Endothelial cell of umbilical vein (primary cell): ENCODE measurements around the gene SLC30A4. TPM values are rescaled to one million over a fixed set of nuclear protein-coding genes. Genes with fewer than 3 reads are reported as not detected.

Source experiments
- BruUV-seq: library from RNA; stranded (reverse); fragments of 400-500 nt; replicated peaks from 2 replicates; lab custom pipeline; 2021; lab: Mats Ljungman, UMichigan
- CTCF ChIA-PET: fragments of 300-600, 350-600 bp; sonication (Branson Sonifier 250); formaldehyde crosslinking; loops from one replicate; lab custom pipeline; 2021; ENCODE audit warnings: antibody characterized with exemption, inconsistent platforms; lab: Charles Lee
- POLR2A ChIA-PET: fragments of 300-600, 350-600 bp; sonication (Branson Sonifier 250); formaldehyde crosslinking; loops from one replicate; lab custom pipeline; 2021; ENCODE audit warnings: antibody characterized with exemption, inconsistent platforms; lab: Charles Lee
- DNase-seq: peaks from one replicate; pipeline ENCODE4 v3.0.0-alpha.2; 2011; ENCODE audit warnings: low read depth, low spot score
- FAIRE-seq: peaks from 2 replicates; lab custom pipeline; 2011; peaks lifted over from hg19 to GRCh38; lab: Jason Lieb, UNC
- H2AFZ ChIP-seq: 2 replicates; pipeline ENCODE4 v1.6.0; 2012; ENCODE audit warnings: low read depth, low read length, control low read depth, inconsistent platforms
- H3K27ac ChIP-seq: 2 replicates; pipeline ENCODE4 v1.5.1; 2011; ENCODE audit warnings: low read depth, mild to moderate bottlenecking, control low read depth, low read length, moderate library complexity; ENCODE audit not compliant: insufficient read depth
- H3K27me3 ChIP-seq, 2 experiments: 2 replicates each; pipeline versions ENCODE4 v1.6.0 to v1.6.1; 2011; ENCODE audit warnings: low read length in 2 of 2, mixed read lengths in 1 of 2; ENCODE audit not compliant: control insufficient read depth in 2 of 2, insufficient read depth in 2 of 2
- H3K36me3 ChIP-seq, 2 experiments: 2 replicates in 1 of 2; 3 replicates in 1 of 2; pipeline ENCODE4 v1.5.1; 2011; ENCODE audit warnings: low read length in 2 of 2, mild to moderate bottlenecking in 1 of 2, moderate library complexity in 1 of 2; ENCODE audit not compliant: control insufficient read depth in 2 of 2, insufficient read depth in 2 of 2; ENCODE audit errors: extremely low read depth in 1 of 2
- H3K4me1 ChIP-seq: 3 replicates; pipeline ENCODE4 v1.5.1; 2011; ENCODE audit warnings: mild to moderate bottlenecking, low read length; ENCODE audit not compliant: control insufficient read depth, insufficient read depth; ENCODE audit errors: extremely low read depth
- H3K4me2 ChIP-seq: 2 replicates; pipeline ENCODE4 v1.6.1; 2011; ENCODE audit warnings: low read length, control low read depth, mixed read lengths; ENCODE audit not compliant: insufficient read depth
- H3K4me3 ChIP-seq, 3 experiments: fragments of 200-600 bp in 1 of 3; sonication (generic), shearing (Covaris generic) in 1 of 3; replicated peaks in 1 of 3; 2 replicates each; pipeline ENCODE4 v1.5.1; 2011 to 2016; ENCODE audit warnings: control low read depth in 3 of 3, low read length in 3 of 3, mild to moderate bottlenecking in 2 of 3, inconsistent platforms in 1 of 3, low read depth in 1 of 3, moderate library complexity in 1 of 3; ENCODE audit not compliant: insufficient read depth in 1 of 3
- H3K79me2 ChIP-seq: 2 replicates; pipeline ENCODE4 v1.6.0; 2012; ENCODE audit warnings: low read length, inconsistent platforms; ENCODE audit not compliant: control insufficient read depth, insufficient read depth
- H3K9ac ChIP-seq: replicated peaks from 2 replicates; pipeline ENCODE3; 2011; ENCODE audit warnings: low read length, control low read depth; ENCODE audit not compliant: insufficient read depth; ENCODE audit errors: extremely low read depth
- H3K9me1 ChIP-seq: replicated peaks from 3 replicates; pipeline ENCODE4 v1.6.0; 2011; ENCODE audit warnings: mild to moderate bottlenecking, low read length; ENCODE audit not compliant: control insufficient read depth, insufficient read depth; ENCODE audit errors: extremely low read depth
- H3K9me3 ChIP-seq: replicated peaks from 2 replicates; pipeline ENCODE4 v1.5.1; 2012; ENCODE audit warnings: low read length, inconsistent platforms; ENCODE audit not compliant: control insufficient read depth, insufficient read depth
- H4K20me1 ChIP-seq: replicated peaks from 2 replicates; pipeline ENCODE3; 2011; ENCODE audit warnings: mild to moderate bottlenecking, low read length; ENCODE audit not compliant: control insufficient read depth, insufficient read depth; ENCODE audit errors: extremely low read depth
- FOS ChIP-seq: IDR thresholded peaks from 2 replicates; pipeline ENCODE4 v1.6.1; 2011; ENCODE audit warnings: mild to moderate bottlenecking, low read length, moderate library complexity, borderline replicate concordance; ENCODE audit not compliant: insufficient read depth
- GATA2 ChIP-seq: IDR thresholded peaks from 2 replicates; pipeline ENCODE4 v1.7.0; 2011; ENCODE audit warnings: low read depth, mild to moderate bottlenecking, moderate library complexity, mixed read lengths, low read length; ENCODE audit not compliant: insufficient read length, insufficient read depth
- JUN ChIP-seq: IDR thresholded peaks from 2 replicates; pipeline ENCODE4 v1.6.1; 2011; ENCODE audit warnings: borderline replicate concordance, low read depth; ENCODE audit not compliant: insufficient read length, insufficient read depth
- MYC ChIP-seq: IDR thresholded peaks from one replicate; pipeline ENCODE4 v1.6.1; 2011; ENCODE audit warnings: mild to moderate bottlenecking, low read depth, low read length
- POLR2AphosphoS5 ChIP-seq: IDR thresholded peaks from 2 replicates; pipeline ENCODE4 v1.6.1; 2012; ENCODE audit warnings: low read depth, mild to moderate bottlenecking, control low read depth, low read length, moderate library complexity; ENCODE audit not compliant: insufficient read depth
- dilution Hi-C: fragments of 300-500 bp; cut with MboI; formaldehyde crosslinking; loops from one replicate; pipeline ENCODE4 v1.15.0; 2019; ENCODE audit warnings: low sequenced_read_pairs; ENCODE audit not compliant: extremely low pct_ligation_motif_present
- intact Hi-C: fragments of 100-400 bp; cut with micrococcal nuclease; formaldehyde crosslinking; loops from one replicate; pipeline ENCODE4 v1.10.0; 2022
- polyA plus RNA-seq, 4 experiments: library from polyadenylated mRNA; depleted of rRNA in 3 of 4; stranded (reverse) in 3 of 4; unstranded in 1 of 4; fragments of >200 nt; gene quantifications; 2 replicates each; pipeline versions ENCODE4 v1.2.1 to v1.2.3, GENCODE V29; 2011 to 2012; ENCODE audit warnings: missing spikeins in 1 of 4
- total RNA-seq: library from RNA; stranded (reverse); gene quantifications from 2 replicates; pipeline ENCODE4 v1.2.3, GENCODE V29; 2021
- TF ChIP-seq, protein P1 (sequence below): IDR thresholded peaks from 2 replicates; pipeline ENCODE4 v1.6.1; 2011; ENCODE audit not compliant: insufficient read depth, insufficient read length
- TF ChIP-seq, protein P2 (sequence below), 2 donors: IDR thresholded peaks; 1 replicate in 1 of 2; 2 replicates in 1 of 2; pipeline ENCODE4 v1.5.1; 2011; ENCODE audit warnings: low read length in 2 of 2, mild to moderate bottlenecking in 2 of 2, moderate library complexity in 2 of 2, control low read depth in 1 of 2, inconsistent platforms in 1 of 2, low read depth in 1 of 2; ENCODE audit not compliant: insufficient read depth in 1 of 2; ENCODE audit errors: extremely low read depth in 1 of 2

The SLC30A4 gene
- total and polyA plus RNA-seq, 2 donors (not counting 3 experiments of a cell fraction or from before 2014, with no cell fraction given): 2.7 to 3.9 TPM

DNA sequence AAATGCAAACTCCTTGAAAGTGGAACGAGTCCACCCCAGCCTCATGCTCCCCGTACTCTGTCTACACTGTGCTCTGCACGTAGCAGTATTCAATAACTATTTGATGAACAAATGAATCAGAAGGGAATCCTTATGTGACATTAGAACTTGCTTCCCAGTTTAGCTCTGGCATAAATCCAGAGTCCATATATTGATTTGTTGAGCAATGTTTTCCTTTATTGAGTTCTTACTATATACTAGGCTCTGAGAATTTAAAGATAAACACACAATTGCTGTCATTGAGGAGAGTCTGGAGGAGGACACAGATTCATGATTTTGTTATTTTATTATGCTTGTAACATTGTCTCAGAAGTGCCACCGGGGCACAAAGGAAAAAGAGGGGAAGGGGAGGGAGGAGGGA, 73.2 kb downstream of the SLC30A4 start:
- BruUV-seq: no TSS peak
- no peaks in the 10 kb centered on the region for H3K9me1 ChIP-seq
- no peak overlapping the region for H3K4me2 ChIP-seq
- no peak overlapping the region for H3K4me3 ChIP-seq
- ChIA-PET CTCF (interaction anchor here (0.6 to 2.6 kb wide), 3 partner anchors 8 to 20 kb away, joined by 3 to 15 read pairs (median 3); no protein-coding TSS in a partner anchor), POLR2A (no interaction called here)
- no peaks in the 10 kb centered on the region for H3K36me3 ChIP-seq
- dilution Hi-C loops: no loop called here
- H2AFZ ChIP-seq: no peak overlapping the region
- H3K9ac ChIP-seq: no peak overlapping the region
- DNase-seq (no peak), FAIRE-seq (no peak)
- no peaks in the 10 kb centered on the region for H3K9me3 ChIP-seq
- no peaks in the 10 kb centered on the region for H4K20me1 ChIP-seq
- no peaks in the 10 kb centered on the region for H3K79me2 ChIP-seq
- H3K4me1 ChIP-seq: no peaks in the 10 kb centered on the region
- H3K27ac ChIP-seq: no peak overlapping the region
- H3K27me3 ChIP-seq: peaks cover 3 to 7% of the 10 kb centered on the region in 2 experiments
- intact Hi-C loops: no loop called here
- TF ChIP-seq MYC (no peak), JUN (no peak), FOS (no peak), POLR2AphosphoS5 (no peak), GATA2 (no peak)
- TF ChIP-seq, protein P1, sequence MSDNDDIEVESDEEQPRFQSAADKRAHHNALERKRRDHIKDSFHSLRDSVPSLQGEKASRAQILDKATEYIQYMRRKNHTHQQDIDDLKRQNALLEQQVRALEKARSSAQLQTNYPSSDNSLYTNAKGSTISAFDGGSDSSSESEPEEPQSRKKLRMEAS: no peak
- TF ChIP-seq, protein P2, sequence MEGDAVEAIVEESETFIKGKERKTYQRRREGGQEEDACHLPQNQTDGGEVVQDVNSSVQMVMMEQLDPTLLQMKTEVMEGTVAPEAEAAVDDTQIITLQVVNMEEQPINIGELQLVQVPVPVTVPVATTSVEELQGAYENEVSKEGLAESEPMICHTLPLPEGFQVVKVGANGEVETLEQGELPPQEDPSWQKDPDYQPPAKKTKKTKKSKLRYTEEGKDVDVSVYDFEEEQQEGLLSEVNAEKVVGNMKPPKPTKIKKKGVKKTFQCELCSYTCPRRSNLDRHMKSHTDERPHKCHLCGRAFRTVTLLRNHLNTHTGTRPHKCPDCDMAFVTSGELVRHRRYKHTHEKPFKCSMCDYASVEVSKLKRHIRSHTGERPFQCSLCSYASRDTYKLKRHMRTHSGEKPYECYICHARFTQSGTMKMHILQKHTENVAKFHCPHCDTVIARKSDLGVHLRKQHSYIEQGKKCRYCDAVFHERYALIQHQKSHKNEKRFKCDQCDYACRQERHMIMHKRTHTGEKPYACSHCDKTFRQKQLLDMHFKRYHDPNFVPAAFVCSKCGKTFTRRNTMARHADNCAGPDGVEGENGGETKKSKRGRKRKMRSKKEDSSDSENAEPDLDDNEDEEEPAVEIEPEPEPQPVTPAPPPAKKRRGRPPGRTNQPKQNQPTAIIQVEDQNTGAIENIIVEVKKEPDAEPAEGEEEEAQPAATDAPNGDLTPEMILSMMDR (IDR thresholded peaks at IDR 0.05; ENCODE audit: extremely low read depth in 1 of 2, insufficient read depth in 1 of 2, low read depth in 1 of 2, low read length in 2 of 2): no peak
